Measurements from ENCODE around the gene ILF3. TPM values are rescaled to one million over a fixed set of nuclear protein-coding genes. Genes with fewer than 3 reads are reported as not detected.
"Not testable (repeated sequence)": the region's sequence is repeated elsewhere in the genome, so short reads cannot be mapped to it uniquely, and the experiment has no call there.

ILF3 gene
- polyA plus RNA-seq, 3 donors, result 238 to 254 (median 244) TPM

DNA sequence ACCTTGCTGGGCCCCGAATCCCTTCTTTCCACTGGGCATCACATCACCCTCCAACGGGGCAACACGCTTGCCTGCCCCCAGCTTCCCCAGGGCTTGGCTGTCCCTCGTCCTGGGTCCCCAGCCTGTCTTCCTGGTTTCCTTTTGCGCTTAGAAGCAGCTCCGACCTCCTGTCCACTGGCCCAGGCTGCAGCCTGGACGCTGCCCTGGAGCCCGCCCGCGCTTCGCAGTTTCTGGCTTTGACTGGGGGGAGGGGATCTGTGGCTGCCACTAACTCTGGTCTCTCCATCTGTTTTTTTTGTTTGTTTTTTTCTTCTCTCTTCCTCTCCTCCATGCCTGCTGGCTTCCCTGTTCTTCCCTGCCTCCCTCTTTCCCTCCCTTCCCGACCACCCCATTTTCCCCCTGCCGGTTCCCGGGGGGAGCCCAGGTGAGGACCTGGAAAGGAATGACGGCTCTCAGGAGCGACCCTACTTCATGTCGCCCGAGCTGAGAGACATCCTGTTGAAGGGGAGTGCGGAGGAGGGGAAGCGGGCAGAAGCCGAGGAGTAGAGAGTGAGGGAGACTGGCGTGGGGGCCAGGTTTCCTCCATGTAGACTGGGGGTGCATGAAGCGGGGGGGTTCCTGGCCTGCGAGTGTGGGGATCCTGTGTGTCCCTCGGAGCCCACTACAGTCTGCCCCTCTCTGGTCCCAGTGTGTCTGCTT lies 11.5 kb upstream of the ILF3 start:
- no peak for DNase-seq (ENCODE audit: low read depth in 3 of 3, low spot score in 2 of 3)

DNA sequence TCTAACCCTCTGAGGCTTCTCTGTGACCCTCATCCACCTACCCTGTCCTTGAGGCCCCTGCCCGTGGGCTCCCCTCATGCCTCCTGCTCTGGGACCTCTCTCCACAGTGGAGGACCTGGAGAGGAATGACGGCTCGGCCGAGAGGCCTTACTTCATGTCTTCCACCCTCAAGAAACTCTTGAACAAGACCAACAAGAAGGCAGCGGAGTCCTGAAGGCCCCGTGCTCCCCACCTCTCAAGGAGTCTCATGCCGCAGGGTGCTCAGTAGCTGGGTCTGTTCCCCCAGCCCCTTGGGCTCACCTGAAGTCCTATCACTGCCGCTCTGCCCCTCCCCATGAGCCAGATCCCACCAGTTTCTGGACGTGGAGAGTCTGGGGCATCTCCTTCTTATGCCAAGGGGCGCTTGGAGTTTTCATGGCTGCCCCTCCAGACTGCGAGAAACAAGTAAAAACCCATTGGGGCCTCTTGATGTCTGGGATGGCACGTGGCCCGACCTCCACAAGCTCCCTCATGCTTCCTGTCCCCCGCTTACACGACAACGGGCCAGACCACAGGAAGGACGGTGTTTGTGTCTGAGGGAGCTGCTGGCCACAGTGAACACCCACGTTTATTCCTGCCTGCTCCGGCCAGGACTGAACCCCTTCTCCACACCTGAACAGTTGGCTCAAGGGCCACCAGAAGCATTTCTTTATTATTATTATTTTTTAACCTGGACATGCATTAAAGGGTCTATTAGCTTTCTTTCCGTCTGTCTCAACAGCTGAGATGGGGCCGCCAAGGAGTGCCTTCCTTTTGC lies 10.8 kb upstream of the ILF3 start:
- DNase-seq (ENCODE audit: low read depth in 3 of 3, low spot score in 2 of 3), result no peak

DNA sequence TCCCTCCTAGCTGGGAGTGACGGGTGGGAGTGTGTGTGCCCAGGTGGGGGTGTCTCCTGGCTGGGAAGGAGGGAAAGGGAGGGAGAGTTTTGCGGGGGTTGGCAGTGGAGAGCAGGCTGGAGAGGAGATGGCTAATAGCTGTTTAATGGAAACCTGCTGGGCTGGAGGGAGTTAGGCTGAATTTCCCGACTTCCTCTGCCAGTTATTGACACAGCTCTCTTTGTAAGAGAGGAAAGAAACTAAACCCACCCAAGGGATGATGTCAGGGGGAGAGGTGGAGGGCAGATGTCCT lies 10.2 kb upstream of the ILF3 start:
- no peak for DNase-seq (ENCODE audit: low read depth in 3 of 3, low spot score in 2 of 3)

DNA sequence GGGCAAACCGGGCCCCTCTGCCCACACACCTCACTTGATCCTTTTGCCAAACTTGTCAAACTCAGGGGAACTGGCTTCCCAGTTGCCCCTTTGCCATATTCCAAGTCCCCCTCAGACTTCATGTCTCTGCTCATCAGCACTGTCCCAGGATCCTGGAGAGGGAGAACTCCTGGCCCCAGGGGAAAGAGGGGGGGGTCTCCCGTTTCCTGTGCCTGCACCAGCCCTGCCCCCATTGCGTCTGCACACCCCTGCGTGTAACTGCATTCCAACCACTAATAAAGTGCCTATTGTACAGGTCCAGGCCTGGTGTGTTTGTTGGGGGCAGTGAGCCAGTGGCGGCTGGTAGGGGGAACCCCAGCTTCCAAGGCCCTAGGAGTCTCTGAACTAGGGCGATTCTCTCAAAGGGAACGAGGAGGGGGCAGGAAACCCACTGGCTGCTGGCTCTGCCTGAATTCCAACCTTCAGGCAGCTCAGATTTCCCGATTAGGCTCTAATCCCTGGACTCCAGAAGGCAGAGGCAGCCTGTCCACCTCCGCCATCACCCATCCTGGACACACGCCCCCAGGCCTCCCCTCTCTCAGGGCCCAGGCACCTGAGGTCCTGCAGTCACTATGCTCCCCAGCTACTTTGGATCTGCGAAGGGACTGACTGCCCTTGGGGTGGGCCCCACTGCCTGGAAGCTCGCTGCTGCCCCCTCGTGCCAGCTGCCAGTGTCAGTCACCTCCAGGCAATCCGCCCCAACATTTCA lies 9.7 kb upstream of the ILF3 start:
- no peak for DNase-seq (ENCODE audit: low read depth in 3 of 3, low spot score in 2 of 3)

DNA sequence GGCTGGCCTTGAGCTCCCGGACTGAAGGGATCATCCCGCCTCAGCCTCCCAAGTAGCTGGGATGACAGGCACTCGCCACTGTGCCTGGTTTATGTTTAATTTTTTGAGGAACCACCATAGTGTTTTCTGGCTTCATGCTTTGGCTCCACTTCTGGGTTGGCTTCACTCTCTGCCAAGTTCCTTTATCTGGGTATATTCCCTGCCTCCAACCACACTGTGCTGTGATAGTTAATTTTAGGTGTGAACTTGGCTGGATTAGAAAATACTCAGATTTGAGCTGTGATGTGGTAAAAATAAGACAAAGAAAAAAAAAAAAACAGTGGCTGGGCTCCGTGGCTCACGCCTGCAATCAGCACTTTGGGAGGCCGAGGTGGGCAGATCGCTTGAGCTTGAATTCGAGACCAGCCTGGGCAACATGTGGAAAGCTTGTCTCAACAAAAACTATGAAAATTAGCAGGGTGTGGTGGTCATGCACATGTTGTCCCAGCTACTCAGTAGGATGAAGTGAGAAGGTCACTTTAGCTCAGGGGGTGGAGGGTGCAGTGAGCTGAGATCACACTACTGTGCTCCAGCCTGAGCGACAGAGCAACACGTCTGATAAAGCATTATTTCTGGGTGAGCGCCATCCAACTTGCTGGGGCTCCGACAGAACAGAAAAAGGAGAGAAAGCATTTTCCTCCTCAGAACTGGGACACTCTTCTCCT lies 7.5 kb upstream of the ILF3 start:
- no peak for DNase-seq (ENCODE audit: low read depth in 3 of 3, low spot score in 2 of 3)

DNA sequence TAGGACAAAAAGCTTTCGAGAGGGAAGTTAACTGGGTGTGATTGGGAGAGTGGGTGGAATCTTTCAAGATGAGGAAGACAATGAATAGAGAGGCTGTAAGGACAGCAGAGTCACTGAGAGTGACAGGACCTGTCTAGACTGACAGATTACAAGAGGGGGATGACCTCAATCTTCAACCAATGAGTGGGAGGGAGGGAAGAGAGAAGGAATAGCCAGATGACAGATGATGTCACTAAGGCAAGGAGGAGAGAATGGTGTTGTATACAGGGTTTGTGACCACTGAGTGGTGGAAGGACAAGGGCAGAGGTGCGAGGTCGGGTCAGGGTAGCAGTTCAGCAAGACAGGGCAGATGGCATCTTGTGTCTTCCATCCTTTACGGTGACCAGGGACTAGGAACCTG lies 5.8 kb upstream of the ILF3 start:
- DNase-seq (ENCODE audit: low read depth in 3 of 3, low spot score in 2 of 3), result no peak

DNA sequence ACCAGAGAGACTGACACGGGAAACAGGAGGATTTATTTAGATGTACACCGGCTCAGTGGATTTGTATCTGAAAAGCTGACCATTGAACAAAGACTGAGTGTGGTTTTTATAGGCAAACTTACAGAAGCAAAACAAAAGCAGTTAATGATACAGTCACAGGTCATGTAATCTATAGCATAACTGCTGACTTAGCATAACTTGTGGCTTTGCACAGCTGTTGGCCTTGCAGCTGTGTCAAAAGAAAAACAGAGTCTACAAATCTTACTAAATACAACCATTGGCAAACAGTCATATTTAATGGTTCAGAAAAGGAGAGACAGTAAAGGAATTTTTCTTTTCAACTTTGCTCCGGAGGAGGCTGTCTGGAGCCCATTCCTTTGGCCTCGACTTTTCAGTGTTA lies 2.3 kb upstream of the ILF3 start:
- no peak for DNase-seq (ENCODE audit: low read depth in 3 of 3, low spot score in 2 of 3)

DNA sequence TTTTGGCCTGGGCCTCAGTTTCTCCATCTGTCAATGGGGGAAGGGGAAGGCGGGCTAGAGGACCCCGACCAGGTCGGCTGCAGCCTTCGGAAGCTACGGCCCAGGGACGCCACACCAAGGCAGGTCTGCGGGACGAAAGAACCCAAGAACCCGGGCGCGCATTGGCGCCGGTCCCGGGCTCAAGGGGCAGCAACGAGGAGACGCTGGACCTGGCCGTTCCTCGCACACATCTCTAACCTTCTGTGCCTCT lies 739 bp upstream of the ILF3 start:
- no peak for DNase-seq (ENCODE audit: low read depth in 3 of 3, low spot score in 2 of 3)

DNA sequence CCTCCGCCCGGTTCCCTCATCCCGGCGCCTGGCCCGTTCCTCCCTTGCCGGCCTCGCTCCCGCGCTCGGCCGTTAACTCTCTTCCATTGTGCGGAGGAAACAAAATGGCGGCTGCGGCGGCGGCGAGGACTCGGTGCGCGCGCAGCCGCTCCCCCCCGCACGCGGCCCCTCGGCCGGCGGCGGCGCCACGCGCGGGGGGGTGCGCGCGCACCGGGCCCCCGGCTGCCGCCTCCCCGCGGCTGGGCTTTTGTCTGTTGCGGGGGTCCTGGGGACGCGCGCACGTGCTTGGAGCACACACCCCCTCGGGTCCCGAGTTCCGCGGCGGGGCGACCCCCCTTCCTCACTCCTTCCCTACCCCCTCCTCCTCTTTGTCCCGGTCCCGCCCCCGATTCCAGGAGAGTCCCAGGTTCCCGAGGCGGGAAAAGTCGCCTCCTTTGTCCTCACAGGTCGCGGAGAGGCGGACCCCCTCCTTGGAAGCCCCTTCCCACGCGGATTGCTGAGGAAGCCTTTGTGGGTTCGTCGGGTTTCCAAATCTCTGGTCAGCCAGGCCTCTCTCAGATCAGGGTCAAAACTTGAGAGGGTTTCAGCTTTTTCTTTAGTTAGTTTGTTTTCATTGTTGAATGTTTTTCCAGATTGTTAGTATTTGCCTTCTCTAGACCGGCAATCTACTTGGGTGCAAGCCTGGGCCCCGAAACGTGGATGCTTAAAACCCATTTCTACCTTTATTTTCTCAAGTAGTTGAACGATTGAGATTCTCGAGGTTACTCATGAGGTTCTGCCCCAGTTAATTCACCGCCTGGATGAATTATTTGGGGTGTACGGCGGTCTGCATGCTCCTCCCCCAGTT lies 687 bp downstream of the ILF3 start:
- no peak for DNase-seq (ENCODE audit: low read depth in 3 of 3, low spot score in 2 of 3)

DNA sequence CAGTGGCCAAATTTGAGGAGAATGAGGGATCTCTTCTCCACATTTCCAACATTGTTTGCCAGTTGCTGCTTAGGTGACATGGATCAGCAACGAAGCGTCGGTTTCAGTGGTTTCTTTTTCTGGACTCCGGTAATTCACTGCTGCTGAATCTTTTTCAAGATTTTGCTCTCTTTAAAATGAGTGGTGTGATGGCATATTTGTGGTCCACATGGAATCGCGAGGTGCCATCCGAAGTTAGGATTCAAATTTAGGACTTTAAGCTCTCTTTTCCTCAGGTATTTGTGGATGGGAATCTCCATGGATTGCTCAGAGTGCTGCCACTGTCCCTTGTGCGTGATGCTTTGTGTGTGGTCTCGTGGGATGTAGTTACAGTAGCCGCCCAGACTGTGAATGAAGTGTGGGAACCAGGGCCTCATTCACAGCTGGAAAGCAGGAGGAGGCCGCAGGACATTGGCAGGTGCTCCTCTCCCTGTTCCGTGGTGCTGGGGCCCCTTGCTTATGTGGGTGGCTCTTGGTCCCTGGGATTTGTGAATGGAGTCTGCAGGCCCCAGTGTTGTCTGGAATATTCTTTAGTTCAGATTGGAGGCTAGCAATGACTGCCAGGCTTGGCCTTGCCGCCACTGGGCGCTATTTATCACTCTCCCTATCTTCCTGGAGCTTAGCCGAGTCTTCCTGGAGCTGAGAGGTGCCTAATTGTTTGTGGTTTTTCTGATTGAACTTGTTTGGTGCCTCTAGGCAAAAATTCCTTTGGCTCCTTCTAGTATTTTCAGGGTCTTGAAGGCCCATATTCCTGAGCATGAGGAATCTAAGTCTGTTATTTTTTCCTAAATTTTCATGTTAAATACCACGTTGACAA lies 1.5 kb downstream of the ILF3 start:
- DNase-seq (ENCODE audit: low read depth in 3 of 3, low spot score in 2 of 3), result no peak

DNA sequence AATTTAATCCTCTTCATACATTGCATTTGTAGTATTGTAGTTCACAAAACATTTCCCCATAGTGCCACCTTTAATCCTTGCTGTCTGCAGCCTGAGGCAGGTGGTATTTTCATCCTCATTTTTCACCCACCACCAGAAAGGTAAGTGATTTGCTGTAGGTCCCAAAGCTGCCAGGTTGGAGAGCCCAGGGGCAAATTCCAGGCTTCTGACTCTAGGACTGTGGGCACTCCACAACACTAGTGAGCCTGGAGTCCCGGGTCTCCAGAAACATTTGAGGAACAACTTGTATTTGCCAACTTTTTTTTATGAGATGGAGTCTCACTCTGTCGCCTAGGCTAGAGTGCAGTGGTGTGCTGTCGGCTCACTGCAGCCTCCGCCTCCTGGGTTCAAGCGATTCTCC lies 6.2 kb downstream of the ILF3 start:
- DNase-seq (ENCODE audit: low read depth in 3 of 3, low spot score in 2 of 3), result no peak

DNA sequence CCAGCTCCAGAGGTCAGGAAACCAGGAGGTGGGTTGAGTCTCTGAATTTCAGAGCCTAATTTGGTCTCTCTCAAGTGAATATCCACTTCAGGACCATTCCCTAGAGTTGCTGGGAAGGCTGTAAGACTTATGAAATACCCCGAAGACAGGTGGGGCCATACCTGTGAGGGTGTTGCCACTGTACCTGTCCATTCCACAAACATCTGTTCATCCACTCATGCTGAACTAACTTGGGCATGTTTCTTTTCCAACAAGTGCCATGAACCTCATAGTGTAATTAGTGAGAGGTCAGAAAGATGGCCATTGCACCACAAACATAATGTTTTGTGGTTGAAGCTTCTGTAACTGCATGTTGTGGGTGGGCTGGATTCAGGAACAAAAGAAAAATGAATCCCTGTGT lies 7.8 kb downstream of the ILF3 start:
- DNase-seq (ENCODE audit: low read depth in 3 of 3, low spot score in 2 of 3), result no peak

DNA sequence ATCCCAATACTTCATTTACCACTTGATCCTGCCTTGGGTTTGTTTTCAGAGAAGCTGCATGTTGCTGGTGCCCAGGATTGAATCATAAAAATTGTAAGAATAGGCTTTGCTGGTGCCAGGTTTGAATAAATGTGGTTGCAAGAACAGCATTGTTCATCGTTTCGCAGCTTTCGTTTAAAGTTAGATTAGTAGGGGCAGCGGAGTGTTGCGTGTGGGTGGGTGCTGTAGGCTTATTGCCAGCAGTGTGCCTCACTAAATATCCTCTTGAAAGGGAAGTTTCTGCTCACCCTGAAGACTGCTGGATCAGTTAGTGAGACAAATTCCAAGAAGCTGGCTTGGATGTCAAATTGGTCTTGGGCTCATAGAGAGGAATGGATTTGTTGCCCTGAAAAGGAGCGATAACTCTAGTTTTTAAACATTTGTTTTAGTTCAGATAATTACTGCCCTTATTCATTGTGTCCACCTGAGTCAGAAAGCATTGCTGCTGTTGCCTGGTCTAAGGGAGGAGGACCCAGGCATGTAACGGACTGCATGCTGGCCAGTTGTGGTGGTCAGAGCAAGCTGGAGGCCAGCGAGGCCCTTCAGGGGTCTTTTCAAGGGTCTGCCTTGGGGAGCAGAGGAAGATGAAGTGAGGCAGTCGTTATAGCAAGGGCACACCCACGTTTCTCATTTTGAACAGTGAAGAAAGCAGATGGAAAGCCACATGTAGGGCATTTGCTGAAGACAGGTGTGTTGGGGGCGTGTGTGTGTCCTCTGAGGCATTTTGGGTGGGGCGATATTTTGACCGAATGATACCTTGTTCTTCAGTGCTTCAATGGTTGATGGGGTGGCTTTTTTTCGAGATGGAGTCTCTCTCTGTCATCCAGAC lies 8.5 kb downstream of the ILF3 start:
- DNase-seq (ENCODE audit: low read depth in 3 of 3, low spot score in 2 of 3), result no peak

DNA sequence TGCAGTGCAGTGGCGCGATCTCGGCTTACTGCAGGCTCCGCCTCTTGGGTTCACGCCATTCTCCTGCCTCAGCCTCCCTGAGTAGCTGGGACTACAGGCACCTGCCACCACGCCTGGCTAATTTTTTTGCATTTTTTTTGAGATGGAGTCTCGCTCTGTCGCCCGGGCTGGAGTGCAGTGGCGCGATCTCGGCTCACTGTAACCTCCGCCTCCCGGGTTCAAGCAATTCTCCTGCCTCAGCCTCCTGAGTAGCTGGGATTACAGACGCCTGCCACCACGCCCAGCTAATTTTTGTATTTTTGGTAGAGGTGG lies 9.1 kb downstream of the ILF3 start:
- not testable (repeated sequence) for DNase-seq (ENCODE audit: low read depth in 3 of 3, low spot score in 2 of 3)

DNA sequence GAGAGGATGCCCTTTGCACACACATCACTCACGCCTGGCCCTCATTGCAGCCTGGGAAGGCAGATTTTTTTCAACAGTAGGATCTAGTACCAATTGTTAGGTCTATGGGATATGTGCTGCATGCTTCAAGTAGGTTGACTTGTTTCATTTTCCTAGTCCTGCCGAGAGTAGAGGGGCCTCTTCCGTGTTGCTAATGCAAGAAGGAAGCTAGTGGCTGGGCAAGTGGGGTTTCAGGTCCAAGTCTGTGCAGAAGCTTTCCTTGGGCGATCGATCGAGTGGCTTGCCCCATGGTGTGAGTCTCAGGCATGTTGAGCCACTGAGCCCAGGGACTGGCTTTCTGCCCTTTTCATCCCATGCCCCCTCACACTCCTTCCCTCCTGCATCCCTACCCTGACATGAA lies 13.7 kb downstream of the ILF3 start:
- DNase-seq (ENCODE audit: low read depth in 3 of 3, low spot score in 2 of 3), result no peak

DNA sequence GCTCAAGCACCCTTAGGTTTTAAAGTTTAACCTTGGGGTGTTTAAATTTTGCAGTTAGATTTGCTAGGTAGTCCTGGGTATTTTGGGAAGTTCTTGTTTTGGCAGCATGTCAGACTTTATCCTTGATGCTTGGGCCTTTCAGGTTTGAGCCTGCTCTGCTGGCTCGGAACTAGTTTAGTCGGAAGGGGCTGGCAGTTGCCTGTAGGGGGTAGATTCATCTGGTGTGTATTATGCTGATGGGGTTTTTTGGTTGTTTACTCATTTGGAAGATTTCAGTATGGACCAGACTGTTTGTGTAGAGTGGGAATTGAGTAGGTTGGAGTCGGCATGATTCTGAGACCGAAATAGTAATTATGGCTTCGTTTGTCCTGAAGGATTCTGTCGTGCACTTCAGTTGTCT lies 15.1 kb downstream of the ILF3 start:
- DNase-seq (ENCODE audit: low read depth in 3 of 3, low spot score in 2 of 3), result no peak

DNA sequence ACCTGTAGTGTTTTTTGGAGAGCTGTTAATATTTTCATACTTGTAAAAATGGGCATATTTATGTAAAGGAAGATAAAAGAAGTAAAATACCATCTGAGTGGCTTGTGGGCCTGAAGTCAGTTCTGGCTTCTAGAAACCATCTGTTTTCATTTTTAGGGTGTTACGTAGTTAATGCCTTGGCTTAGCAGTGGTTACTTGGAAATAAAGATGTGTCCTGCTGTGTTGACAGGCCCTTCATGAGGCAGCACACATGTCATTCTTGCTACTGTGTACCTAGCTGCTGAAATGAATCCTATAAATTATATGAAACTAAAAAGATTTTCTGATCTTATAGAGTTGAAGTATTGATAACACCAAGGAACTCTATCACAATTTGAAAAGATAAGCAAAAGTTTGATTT lies 16.0 kb downstream of the ILF3 start:
- DNase-seq (ENCODE audit: low read depth in 3 of 3, low spot score in 2 of 3), result no peak

DNA sequence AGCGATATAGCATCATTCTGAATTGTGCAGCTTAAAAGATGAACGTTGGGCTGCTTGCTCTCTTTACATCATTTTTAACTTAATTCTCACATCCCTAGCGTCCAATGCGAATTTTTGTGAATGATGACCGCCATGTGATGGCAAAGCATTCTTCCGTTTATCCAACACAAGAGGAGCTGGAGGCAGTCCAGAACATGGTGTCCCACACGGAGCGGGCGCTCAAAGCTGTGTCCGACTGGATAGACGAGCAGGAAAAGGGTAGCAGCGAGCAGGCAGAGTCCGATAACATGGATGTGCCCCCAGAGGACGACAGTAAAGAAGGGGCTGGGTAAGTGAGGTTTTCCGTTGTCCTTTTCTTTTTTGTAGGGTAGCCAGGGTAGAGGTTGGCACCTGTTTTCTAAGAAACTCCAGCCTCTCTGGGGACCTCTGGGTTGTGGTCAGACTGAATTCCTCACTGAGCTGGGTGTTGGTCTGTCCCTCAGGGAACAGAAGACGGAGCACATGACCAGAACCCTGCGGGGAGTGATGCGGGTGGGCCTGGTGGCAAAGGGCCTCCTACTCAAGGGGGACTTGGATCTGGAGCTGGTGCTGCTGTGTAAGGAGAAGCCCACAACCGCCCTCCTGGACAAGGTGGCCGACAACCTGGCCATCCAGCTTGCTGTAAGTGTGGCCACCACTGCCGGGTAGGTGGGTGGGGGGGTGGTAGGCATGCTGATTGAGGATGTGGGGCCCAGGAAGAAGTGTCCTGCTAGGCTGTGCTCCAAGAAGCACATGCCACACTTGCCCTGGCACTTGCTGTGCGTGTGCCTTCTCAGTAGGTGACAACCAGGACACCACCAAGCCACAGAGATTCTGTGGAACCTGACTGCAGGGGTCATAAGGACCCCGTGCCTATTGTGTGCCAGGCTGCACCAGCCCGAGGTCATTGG lies 17.0 kb downstream of the ILF3 start:
- DNase-seq (ENCODE audit: low read depth in 3 of 3, low spot score in 2 of 3), result no peak

Measured in right renal cortex interstitium (tissue), 3 donors.